PC-9 (cell line): Measurements from ENCODE around the gene KBTBD12. TPM values are rescaled to one million over a fixed set of nuclear protein-coding genes. Genes with fewer than 3 reads are reported as not detected.

Source experiments
- BruUV-seq: library from RNA; stranded (reverse); fragments of 400-500 nt; replicated peaks from 2 replicates; lab custom pipeline; 2021; lab: Mats Ljungman, UMichigan
- CTCF ChIA-PET: fragments of 300-600 bp; sonication (Branson Sonifier 250); formaldehyde crosslinking; loops from one replicate; lab custom pipeline; 2022; ENCODE audit warnings: antibody characterized with exemption; lab: Charles Lee
- POLR2A ChIA-PET: fragments of 300-600 bp; sonication (Branson Sonifier 250); formaldehyde crosslinking; loops from one replicate; lab custom pipeline; 2022; ENCODE audit warnings: antibody characterized with exemption; ENCODE audit not compliant: unreplicated experiment; lab: Charles Lee
- DNase-seq, 2 experiments: peaks; one replicate each; pipeline versions ENCODE4 v3.0.0 to v3.0.0-alpha.2; 2015 to 2022; ENCODE audit warnings: mixed read lengths in 1 of 2
- H2AFZ ChIP-seq: fragments of 200-600 bp; sonication (generic); 2 replicates; pipeline ENCODE4 v1.8.1; 2017; ENCODE audit warnings: antibody characterized with exemption
- H3F3A ChIP-seq: fragments of 200-600 bp; sonication (generic); 2 replicates; pipeline ENCODE4 v1.8.1; 2017; ENCODE audit warnings: antibody characterized with exemption, mild to moderate bottlenecking, low read depth; ENCODE audit not compliant: insufficient read depth
- H3K27ac ChIP-seq: fragments of 200-600 bp; sonication (generic); 2 replicates; pipeline ENCODE4 v1.6.1; 2016; ENCODE audit warnings: mixed run types
- H3K27me3 ChIP-seq: fragments of 200-600 bp; sonication (generic); 2 replicates; pipeline ENCODE4 v1.6.1; 2016; ENCODE audit warnings: low read depth, mixed run types; ENCODE audit not compliant: insufficient read depth
- H3K36me3 ChIP-seq: fragments of 200-600 bp; sonication (generic); 2 replicates; pipeline ENCODE4 v1.6.1; 2016; ENCODE audit warnings: low read depth, mixed run types
- H3K4me1 ChIP-seq: fragments of 200-600 bp; sonication (generic); replicated peaks from 2 replicates; pipeline ENCODE4 v1.6.1; 2016; ENCODE audit warnings: mixed run types; ENCODE audit not compliant: insufficient read depth
- H3K4me2 ChIP-seq: fragments of 200-600 bp; sonication (generic); 2 replicates; pipeline ENCODE4 v1.6.1; 2017; ENCODE audit warnings: mixed run types
- H3K4me3 ChIP-seq: fragments of 200-600 bp; sonication (generic); 2 replicates; pipeline ENCODE4 v1.6.1; 2016; ENCODE audit warnings: mixed run types
- H3K79me2 ChIP-seq: fragments of 200-600 bp; sonication (generic); 2 replicates; pipeline ENCODE4 v1.6.1; 2017; ENCODE audit warnings: low read depth, mixed run types
- H3K9me2 ChIP-seq: fragments of 200-600 bp; sonication (generic); 2 replicates; pipeline ENCODE4 v1.8.1; 2017; ENCODE audit warnings: mild to moderate bottlenecking; ENCODE audit not compliant: insufficient read depth
- H3K9me3 ChIP-seq: fragments of 200-600 bp; sonication (generic); 2 replicates; pipeline ENCODE4 v1.8.1; 2016; ENCODE audit warnings: low read depth; ENCODE audit not compliant: insufficient read depth
- H4K20me1 ChIP-seq: fragments of 200-600 bp; sonication (generic); 2 replicates; pipeline ENCODE4 v1.8.1; 2017; ENCODE audit not compliant: insufficient read depth
- CTCF ChIP-seq: fragments of 200-600 bp; sonication (generic); conservative IDR thresholded peaks from 2 replicates; pipeline ENCODE4 v1.6.1; 2017; ENCODE audit warnings: mixed run types, antibody characterized with exemption, mild to moderate bottlenecking, moderate library complexity
- EZH2 ChIP-seq: fragments of 200-600 bp; sonication (generic); IDR thresholded peaks from 2 replicates; pipeline ENCODE4 v1.8.0; 2017; ENCODE audit warnings: antibody characterized with exemption, low read depth
- intact Hi-C: fragments of 100-400 bp; cut with micrococcal nuclease; formaldehyde crosslinking; loops from one replicate; pipeline ENCODE4 v1.10.0; 2022; ENCODE audit not compliant: unreplicated experiment
- total RNA-seq: library from RNA; stranded (reverse); gene quantifications from 2 replicates; pipeline ENCODE4 v1.2.3, GENCODE V29; 2021

Gene KBTBD12
- total RNA-seq, 1 experiment from 2014 or later, result 1.1 TPM

- no TSS peak for BruUV-seq
- Histone ChIP-seq H3K4me2 (no peak overlapping the region), H3K9me3 (no peaks in the 10 kb centered on the region; the same call in 1 of the 2 replicates), H3K4me3 (no peak overlapping the region), H3K9me2 (no peaks in the 10 kb centered on the region), H3K27ac (no peak overlapping the region), H3K27me3 (no peaks in the 10 kb centered on the region), H3F3A (peaks cover 14% of the 10 kb centered on the region), H3K36me3 (no peaks in the 10 kb centered on the region), H2AFZ (no peak overlapping the region), H3K4me1 (peaks cover 34% of the 10 kb centered on the region), H4K20me1 (no peaks in the 10 kb centered on the region), H3K79me2 (no peaks in the 10 kb centered on the region)
- CTCF ChIA-PET, result interaction anchor here (0.6 kb wide), 1 partner anchor 1309 kb away, joined by 3 read pairs; no protein-coding TSS in a partner anchor
- no peak for DNase-seq
- intact Hi-C loops, result loop anchor here (5.0 kb wide), 1 partner anchor 371 kb away; the partner anchor contains the start of gene TPRA1
- TF ChIP-seq EZH2, result no peak
- TF ChIP-seq CTCF, result no peak
- POLR2A ChIA-PET, result no interaction called here
Measured at GRCh38 chr3:127962937-127963336, 47.9 kb downstream of the KBTBD12 start.

DNA sequence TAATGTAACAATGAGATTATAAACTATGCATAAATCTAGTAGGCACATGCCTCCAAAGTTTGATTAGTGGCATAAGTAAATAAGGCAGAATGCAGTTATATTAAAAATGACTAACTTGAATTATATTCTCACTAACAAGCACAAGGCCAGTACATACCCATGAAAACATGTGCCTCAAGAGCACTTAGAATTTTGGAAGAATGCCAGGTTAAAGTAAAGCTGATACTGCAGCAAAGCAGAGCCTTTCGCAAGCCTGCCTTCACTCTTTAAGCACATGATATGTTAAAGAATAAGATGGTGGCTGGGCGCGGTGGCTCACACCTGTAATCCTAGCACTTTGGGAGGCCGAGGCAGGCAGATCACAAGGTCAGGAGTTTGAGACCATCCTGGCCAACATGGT lies 49.0 kb downstream of the KBTBD12 start:
- CTCF ChIA-PET, result interaction anchor here (0.6 kb wide), 1 partner anchor 226 kb away, joined by 5 read pairs; no protein-coding TSS in a partner anchor
- no peak for TF ChIP-seq CTCF
- no peak for TF ChIP-seq EZH2
- H3K27me3 ChIP-seq, result no peaks in the 10 kb centered on the region
- peaks cover 14% of the 10 kb centered on the region for H3F3A ChIP-seq
- BruUV-seq, result no TSS peak
- H3K9me2 ChIP-seq, result no peaks in the 10 kb centered on the region
- no peaks in the 10 kb centered on the region for H3K9me3 ChIP-seq
- no peak overlapping the region for H3K4me3 ChIP-seq
- H3K4me1 ChIP-seq, result peaks cover 29% of the 10 kb centered on the region
- no peak overlapping the region for H2AFZ ChIP-seq
- H3K36me3 ChIP-seq, result no peaks in the 10 kb centered on the region
- no peak overlapping the region for H3K4me2 ChIP-seq
- no peak for DNase-seq
- H3K27ac ChIP-seq, result no peak overlapping the region
- H4K20me1 ChIP-seq, result no peaks in the 10 kb centered on the region
- no peaks in the 10 kb centered on the region for H3K79me2 ChIP-seq
- POLR2A ChIA-PET, result no interaction called here
- intact Hi-C loops, result loop anchor here (5.0 kb wide), 1 partner anchor 372 kb away; the partner anchor contains the start of gene TPRA1

- no peaks in the 10 kb centered on the region for H3K9me2 ChIP-seq
- H2AFZ ChIP-seq, result no peak overlapping the region
- H3K27ac ChIP-seq, result no peak overlapping the region
- no peaks in the 10 kb centered on the region for H4K20me1 ChIP-seq
- CTCF ChIA-PET, result no interaction called here
- no peaks in the 10 kb centered on the region for H3K9me3 ChIP-seq
- no peaks in the 10 kb centered on the region for H3K79me2 ChIP-seq
- H3K36me3 ChIP-seq, result no peaks in the 10 kb centered on the region
- H3K4me1 ChIP-seq, result peaks cover 22% of the 10 kb centered on the region
- peaks cover 8% of the 10 kb centered on the region; the same call in 1 of the 2 replicates for H3F3A ChIP-seq
- POLR2A ChIA-PET, result no interaction called here
- BruUV-seq, result no TSS peak
- no peaks in the 10 kb centered on the region for H3K27me3 ChIP-seq
- H3K4me2 ChIP-seq, result no peak overlapping the region
- intact Hi-C loops, result loop anchor here (5.0 kb wide), 1 partner anchor 373 kb away; the partner anchor contains the start of gene TPRA1
- no peak overlapping the region for H3K4me3 ChIP-seq
- TF ChIP-seq EZH2 (no peak), CTCF (no peak)
- no peak for DNase-seq
Measured at GRCh38 chr3:127964816-127965215, 49.8 kb downstream of the KBTBD12 start.
